ENCODE measurements around the gene SLC6A9.

Gene SLC6A9

GRCh38 chr1:44031252-44032169, at the start of gene SLC6A9:
SLC6A9 (minus strand) TSS chr1:44031462; CDS start chr1:44024277, 7,185 bp downstream.
- peak in 3 of 4 experiments; percentile 28 to 43 (median 30) for DNase-seq (ENCODE audit: low read depth in 4 of 4, low spot score in 1 of 4)

- no peak for DNase-seq (ENCODE audit: low read depth in 4 of 4, low spot score in 1 of 4)
Observed at GRCh38 chr1:44079566-44079965, 48.3 kb upstream of the SLC6A9 start.

GRCh38 chr1:44078104-44078503, 46.8 kb upstream of the SLC6A9 start:
- no peak for DNase-seq (ENCODE audit: low read depth in 4 of 4, low spot score in 1 of 4)

GRCh38 chr1:44077421-44077820, 46.2 kb upstream of the SLC6A9 start:
- DNase-seq (ENCODE audit: low read depth in 4 of 4, low spot score in 1 of 4), result no peak

- DNase-seq (ENCODE audit: low read depth in 4 of 4, low spot score in 1 of 4), result no peak
Observed at GRCh38 chr1:44076066-44076465, 44.8 kb upstream of the SLC6A9 start.

- no peak for DNase-seq (ENCODE audit: low read depth in 4 of 4, low spot score in 1 of 4)
Observed at GRCh38 chr1:44074415-44074814, 43.2 kb upstream of the SLC6A9 start.

GRCh38 chr1:44073528-44073927, 42.3 kb upstream of the SLC6A9 start:
- no peak for DNase-seq (ENCODE audit: low read depth in 4 of 4, low spot score in 1 of 4)

GRCh38 chr1:44072821-44073220, 41.6 kb upstream of the SLC6A9 start:
- no peak for DNase-seq (ENCODE audit: low read depth in 4 of 4, low spot score in 1 of 4)

- no peak for DNase-seq (ENCODE audit: low read depth in 4 of 4, low spot score in 1 of 4)
Observed at GRCh38 chr1:44072204-44072603, 40.9 kb upstream of the SLC6A9 start.

GRCh38 chr1:44071461-44071860, 40.2 kb upstream of the SLC6A9 start:
- no peak for DNase-seq (ENCODE audit: low read depth in 4 of 4, low spot score in 1 of 4)

GRCh38 chr1:44068442-44068921, 37.2 kb upstream of the SLC6A9 start:
- no peak for DNase-seq (ENCODE audit: low read depth in 4 of 4, low spot score in 1 of 4)

- no peak for DNase-seq (ENCODE audit: low read depth in 4 of 4, low spot score in 1 of 4)
Observed at GRCh38 chr1:44067266-44068250, 36.3 kb upstream of the SLC6A9 start.

GRCh38 chr1:44062656-44063179, 31.5 kb upstream of the SLC6A9 start:
- DNase-seq (ENCODE audit: low read depth in 4 of 4, low spot score in 1 of 4), result no peak

- DNase-seq (ENCODE audit: low read depth in 4 of 4, low spot score in 1 of 4), result no peak
Observed at GRCh38 chr1:44061857-44062256, 30.6 kb upstream of the SLC6A9 start.

- no peak for DNase-seq (ENCODE audit: low read depth in 4 of 4, low spot score in 1 of 4)
Observed at GRCh38 chr1:44060830-44061267, 29.6 kb upstream of the SLC6A9 start.

- no peak for DNase-seq (ENCODE audit: low read depth in 4 of 4, low spot score in 1 of 4)
Observed at GRCh38 chr1:44059664-44060355, 28.5 kb upstream of the SLC6A9 start.

- DNase-seq (ENCODE audit: low read depth in 4 of 4, low spot score in 1 of 4), result no peak
Observed at GRCh38 chr1:44059212-44059611, 27.9 kb upstream of the SLC6A9 start.

GRCh38 chr1:44057293-44057692, 26.0 kb upstream of the SLC6A9 start:
- no peak for DNase-seq (ENCODE audit: low read depth in 4 of 4, low spot score in 1 of 4)

GRCh38 chr1:44053394-44053793, 22.1 kb upstream of the SLC6A9 start:
- no peak for DNase-seq (ENCODE audit: low read depth in 4 of 4, low spot score in 1 of 4)

GRCh38 chr1:44050261-44050660, 19.0 kb upstream of the SLC6A9 start:
- DNase-seq (ENCODE audit: low read depth in 4 of 4, low spot score in 1 of 4), result no peak

- DNase-seq (ENCODE audit: low read depth in 4 of 4, low spot score in 1 of 4), result no peak
Observed at GRCh38 chr1:44049839-44050238, 18.6 kb upstream of the SLC6A9 start.

Measured in stimulated activated CD4-positive, alpha-beta T cell treated with anti-CD3 and anti-CD28 coated beads, Interleukin-1b, Interleukin-23, amount 100 ng/mL, for 24 hours (primary cell).